BE2C (cell line): Measurements from ENCODE around the gene UNC13C.

Experiments used
- DNase-seq: peaks from one replicate; pipeline ENCODE4 v3.0.0-alpha.2; 2020
- H3K27me3 ChIP-seq: fragments of 250-450 bp; sonication (Bioruptor Pico); 2 replicates; pipeline ENCODE4 v1.5.1; 2020; ENCODE audit warnings: mild to moderate bottlenecking
- H3K36me3 ChIP-seq: fragments of 250-450 bp; sonication (Bioruptor Pico); 2 replicates; pipeline ENCODE4 v1.5.1; 2020; ENCODE audit warnings: mild to moderate bottlenecking
- H3K4me1 ChIP-seq: fragments of 250-450 bp; sonication (Bioruptor Pico); 2 replicates; pipeline ENCODE4 v1.5.1; 2020
- H3K4me3 ChIP-seq: 2 replicates; pipeline ENCODE4 v1.5.1; 2011; ENCODE audit warnings: low read depth, low read length
- H3K9me3 ChIP-seq: fragments of 250-450 bp; sonication (Bioruptor Pico); 2 replicates; pipeline ENCODE4 v1.5.1; 2020
- TF ChIP-seq, protein P1 (sequence below): IDR thresholded peaks from 2 replicates; pipeline ENCODE4 v1.5.1; 2012; ENCODE audit warnings: mild to moderate bottlenecking, low read depth, low read length

Gene UNC13C

DNA sequence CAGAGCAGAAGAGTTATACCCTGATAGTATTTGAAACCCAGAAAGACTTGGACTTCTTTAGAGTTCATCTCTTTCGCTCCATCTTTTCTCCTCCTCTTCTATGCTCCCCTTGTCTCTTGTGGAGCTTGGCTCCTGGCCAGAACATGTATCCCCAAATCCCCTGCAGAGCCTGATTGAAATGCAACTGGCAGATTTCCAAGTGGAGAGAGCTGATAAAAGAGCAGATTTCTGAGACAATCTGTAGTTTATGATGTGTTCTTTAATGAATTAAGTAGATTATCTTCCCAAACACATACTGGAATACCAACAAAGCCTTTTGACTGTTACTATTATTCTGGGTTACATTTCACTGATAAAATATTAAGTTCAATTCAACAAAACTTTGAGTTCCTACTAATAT is 33.4 kb downstream of the UNC13C start:
- H3K4me1 ChIP-seq, result no peaks in the 10 kb centered on the region
- no peak for DNase-seq
- TF ChIP-seq, protein P1, sequence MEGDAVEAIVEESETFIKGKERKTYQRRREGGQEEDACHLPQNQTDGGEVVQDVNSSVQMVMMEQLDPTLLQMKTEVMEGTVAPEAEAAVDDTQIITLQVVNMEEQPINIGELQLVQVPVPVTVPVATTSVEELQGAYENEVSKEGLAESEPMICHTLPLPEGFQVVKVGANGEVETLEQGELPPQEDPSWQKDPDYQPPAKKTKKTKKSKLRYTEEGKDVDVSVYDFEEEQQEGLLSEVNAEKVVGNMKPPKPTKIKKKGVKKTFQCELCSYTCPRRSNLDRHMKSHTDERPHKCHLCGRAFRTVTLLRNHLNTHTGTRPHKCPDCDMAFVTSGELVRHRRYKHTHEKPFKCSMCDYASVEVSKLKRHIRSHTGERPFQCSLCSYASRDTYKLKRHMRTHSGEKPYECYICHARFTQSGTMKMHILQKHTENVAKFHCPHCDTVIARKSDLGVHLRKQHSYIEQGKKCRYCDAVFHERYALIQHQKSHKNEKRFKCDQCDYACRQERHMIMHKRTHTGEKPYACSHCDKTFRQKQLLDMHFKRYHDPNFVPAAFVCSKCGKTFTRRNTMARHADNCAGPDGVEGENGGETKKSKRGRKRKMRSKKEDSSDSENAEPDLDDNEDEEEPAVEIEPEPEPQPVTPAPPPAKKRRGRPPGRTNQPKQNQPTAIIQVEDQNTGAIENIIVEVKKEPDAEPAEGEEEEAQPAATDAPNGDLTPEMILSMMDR, result no peak
- H3K27me3 ChIP-seq, result no peaks in the 10 kb centered on the region; the same call in 1 of the 2 replicates
- no peaks in the 10 kb centered on the region for H3K36me3 ChIP-seq
- no peaks in the 10 kb centered on the region for H3K9me3 ChIP-seq
- H3K4me3 ChIP-seq, result no peak overlapping the region

DNA sequence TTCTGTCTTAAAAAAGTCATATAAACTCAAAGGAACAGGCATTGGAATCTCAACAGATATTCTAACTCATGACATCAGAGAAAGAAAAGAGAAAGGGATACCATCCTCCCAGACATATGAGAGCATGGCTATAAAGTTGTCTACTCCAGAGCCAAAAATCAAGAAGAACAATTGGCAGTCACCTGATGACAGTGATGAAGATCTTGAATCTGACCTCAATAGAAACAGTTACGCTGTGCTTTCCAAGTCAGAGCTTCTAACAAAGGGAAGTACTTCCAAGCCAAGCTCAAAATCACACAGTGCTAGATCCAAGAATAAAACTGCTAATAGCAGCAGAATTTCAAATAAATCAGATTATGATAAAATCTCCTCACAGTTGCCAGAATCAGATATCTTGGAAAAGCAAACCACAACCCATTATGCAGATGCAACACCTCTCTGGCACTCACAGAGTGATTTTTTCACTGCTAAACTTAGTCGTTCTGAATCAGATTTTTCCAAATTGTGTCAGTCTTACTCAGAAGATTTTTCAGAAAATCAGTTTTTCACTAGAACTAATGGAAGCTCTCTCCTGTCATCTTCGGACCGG is 35.9 kb downstream of the UNC13C start:
- TF ChIP-seq, protein P1, result no peak
- Histone ChIP-seq H3K27me3 (no peaks in the 10 kb centered on the region), H3K36me3 (no peaks in the 10 kb centered on the region), H3K4me3 (no peak overlapping the region), H3K4me1 (peaks cover 10% of the 10 kb centered on the region), H3K9me3 (no peaks in the 10 kb centered on the region)
- no peak for DNase-seq

DNA sequence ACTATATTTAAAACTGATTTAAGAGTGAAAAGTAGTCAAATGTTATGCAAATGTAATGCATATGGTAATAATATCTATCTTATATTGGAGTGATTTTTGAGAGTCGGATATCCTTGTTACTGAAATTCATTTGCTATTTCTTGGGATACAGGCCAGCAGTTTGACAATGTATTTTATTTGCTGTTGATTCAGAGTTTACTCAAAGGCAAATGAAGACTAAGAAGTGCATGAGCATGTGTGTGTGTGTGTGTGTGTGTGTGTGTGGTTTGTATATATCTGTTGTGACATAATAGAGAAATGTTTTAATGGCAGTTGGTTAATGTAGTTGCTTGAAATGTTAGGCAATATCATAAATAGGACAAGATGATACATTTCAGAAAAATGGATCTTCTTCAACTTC is 39.0 kb downstream of the UNC13C start:
- Histone ChIP-seq H3K9me3 (no peaks in the 10 kb centered on the region), H3K36me3 (no peaks in the 10 kb centered on the region), H3K4me1 (peaks cover 10% of the 10 kb centered on the region), H3K4me3 (no peak overlapping the region), H3K27me3 (no peaks in the 10 kb centered on the region)
- no peak for DNase-seq
- TF ChIP-seq, protein P1, result no peak

DNA sequence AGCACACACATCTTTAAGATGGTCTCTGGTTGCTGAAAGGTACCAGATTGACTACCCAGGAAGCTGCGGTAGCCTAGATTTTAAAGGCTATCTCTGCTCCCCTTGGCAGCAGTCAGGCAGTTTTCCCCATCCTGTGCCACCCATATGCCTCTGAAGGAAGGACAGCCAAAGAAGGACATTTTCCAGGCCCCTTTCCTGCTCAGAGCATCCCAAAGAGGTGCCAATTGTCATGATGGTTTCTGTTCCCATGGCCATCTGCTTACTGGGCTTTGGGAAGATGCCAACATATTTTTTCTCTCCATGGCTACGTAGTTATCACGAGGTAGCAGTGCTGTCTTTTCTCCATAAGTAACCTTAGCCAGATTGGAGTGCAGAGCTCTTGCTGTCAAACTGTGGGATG is 39.7 kb downstream of the UNC13C start:
- no peaks in the 10 kb centered on the region for H3K9me3 ChIP-seq
- H3K4me1 ChIP-seq, result peaks cover 10% of the 10 kb centered on the region
- no peak overlapping the region for H3K4me3 ChIP-seq
- H3K36me3 ChIP-seq, result no peaks in the 10 kb centered on the region
- DNase-seq, result peak; percentile 43
- TF ChIP-seq, protein P1, result no peak
- no peaks in the 10 kb centered on the region for H3K27me3 ChIP-seq

DNA sequence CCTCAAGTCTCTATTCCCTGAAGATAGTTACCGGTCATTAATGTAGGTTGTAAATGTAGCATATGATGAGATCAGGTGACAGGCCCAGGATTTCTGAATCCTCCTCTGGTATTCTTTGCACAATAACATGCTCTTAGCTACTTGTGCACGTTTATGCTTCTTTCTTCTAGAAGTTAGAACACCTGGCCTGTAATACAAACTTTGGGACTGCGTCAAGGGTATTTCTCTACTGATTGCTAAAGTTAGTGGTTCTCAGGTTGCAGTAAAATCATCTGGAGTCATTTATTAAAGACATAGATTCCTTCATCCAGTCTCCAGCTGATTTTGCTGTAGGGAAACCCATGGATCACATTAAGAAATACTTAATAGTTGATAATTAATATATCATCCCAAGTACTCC is 48.0 kb downstream of the UNC13C start:
- H3K9me3 ChIP-seq, result no peaks in the 10 kb centered on the region
- TF ChIP-seq, protein P1, result no peak
- H3K36me3 ChIP-seq, result no peaks in the 10 kb centered on the region
- no peak for DNase-seq
- H3K4me3 ChIP-seq, result no peak overlapping the region
- H3K4me1 ChIP-seq, result no peaks in the 10 kb centered on the region
- no peaks in the 10 kb centered on the region for H3K27me3 ChIP-seq

DNA sequence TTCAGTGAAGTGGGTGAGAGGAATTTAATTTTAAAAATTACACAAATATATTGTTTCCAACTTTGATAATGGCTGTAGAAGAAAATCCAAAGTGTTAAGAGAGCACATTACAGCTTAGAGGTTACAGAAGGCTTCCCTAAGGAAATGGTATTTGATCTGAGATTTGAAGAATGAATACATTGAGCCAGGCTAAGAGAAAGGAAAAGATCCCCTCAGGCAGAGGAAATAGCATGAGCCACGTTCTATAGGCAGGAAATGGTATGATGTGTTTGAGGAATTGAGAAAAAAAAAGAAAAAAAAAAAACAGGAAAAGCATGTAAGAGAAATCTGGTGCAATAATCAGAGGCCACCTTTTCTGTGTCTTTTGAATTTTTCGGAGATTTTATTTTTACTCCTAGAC is 48.6 kb downstream of the UNC13C start:
- TF ChIP-seq, protein P1, result no peak
- no peaks in the 10 kb centered on the region for H3K4me1 ChIP-seq
- no peaks in the 10 kb centered on the region for H3K36me3 ChIP-seq
- H3K9me3 ChIP-seq, result no peaks in the 10 kb centered on the region
- no peak overlapping the region for H3K4me3 ChIP-seq
- no peak for DNase-seq
- no peaks in the 10 kb centered on the region for H3K27me3 ChIP-seq
